Measurements from ENCODE around the gene PRKCE.
A peak's percentile ranks its signal among the peaks of the same experiment; 100 is the strongest.

Gene PRKCE

DNA sequence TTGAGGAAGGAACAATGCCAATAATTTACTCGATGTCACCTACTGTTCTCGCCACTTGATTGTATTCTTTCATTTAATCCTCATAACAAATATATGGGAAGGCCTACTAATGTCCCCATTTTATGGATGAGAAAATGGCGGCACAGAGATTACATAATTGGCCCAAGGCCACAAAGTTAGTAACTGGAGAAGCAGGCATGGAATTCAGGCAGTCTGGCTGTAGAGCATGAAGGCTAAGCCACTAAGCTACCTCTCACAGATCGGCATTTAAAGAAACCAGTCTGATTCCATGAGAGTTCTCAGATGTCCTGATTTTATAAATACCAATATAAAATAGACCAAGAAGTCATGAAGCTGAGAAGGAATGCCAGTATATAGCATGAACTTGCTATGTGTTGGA, 523.9 kb downstream of the PRKCE start:
- DNase-seq, result no peak

DNA sequence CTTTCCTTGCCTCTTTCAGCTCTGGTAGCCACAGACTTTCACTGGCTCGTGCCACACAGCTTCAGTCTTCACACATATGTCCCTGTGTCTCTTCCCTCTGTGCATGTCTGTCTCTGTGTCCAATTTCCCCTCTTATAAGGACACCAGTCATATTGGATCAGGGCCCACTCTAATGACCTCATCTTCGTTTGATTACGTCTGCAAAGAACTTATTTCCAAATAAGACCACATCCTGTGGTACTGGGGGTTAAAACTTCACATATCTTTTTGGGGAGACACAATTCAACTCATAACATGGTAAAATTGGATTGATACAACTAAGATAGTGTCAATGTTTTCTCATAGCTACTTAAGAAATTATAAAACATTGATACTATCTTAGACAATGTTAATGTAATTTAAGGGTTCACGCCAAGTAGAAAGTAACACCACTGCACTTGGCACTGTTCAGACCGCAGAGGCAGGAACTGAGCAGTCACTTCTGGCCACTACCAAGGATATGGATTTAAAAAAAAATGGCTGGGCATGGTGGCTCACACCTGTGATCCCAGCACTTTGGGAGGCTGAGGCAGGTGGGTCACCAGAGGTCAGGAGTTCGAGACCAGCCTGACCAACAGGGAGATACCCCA, 526.1 kb downstream of the PRKCE start:
- no peak for DNase-seq

DNA sequence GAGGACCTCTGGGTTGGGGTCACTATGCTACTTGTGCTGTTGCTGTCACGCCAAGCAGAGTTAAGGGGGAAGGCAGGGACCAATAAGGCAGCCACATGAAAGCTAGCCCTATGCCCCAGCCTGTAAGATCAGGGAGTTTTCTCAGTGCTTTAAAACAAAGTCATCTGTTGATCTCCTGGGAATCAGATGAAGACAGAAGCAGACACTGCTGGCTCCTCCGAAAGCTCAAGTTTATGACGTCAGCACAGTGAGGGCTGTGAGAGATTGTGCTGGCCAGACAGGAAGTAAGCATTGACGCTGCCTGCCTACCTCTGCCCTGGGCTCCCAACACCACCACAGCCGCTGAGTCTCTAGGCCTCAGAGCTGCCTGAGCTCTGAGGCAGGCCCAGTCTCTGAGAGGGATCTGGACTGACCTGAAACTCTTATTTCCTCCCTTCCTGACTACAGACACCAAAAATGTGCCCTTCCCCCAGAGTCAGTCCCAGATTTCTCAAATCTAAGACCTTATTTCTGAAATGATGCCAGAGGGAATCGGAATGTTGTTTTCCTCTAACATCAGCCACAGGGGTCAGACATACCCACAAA, 527.7 kb downstream of the PRKCE start:
- DNase-seq, result no peak

DNA sequence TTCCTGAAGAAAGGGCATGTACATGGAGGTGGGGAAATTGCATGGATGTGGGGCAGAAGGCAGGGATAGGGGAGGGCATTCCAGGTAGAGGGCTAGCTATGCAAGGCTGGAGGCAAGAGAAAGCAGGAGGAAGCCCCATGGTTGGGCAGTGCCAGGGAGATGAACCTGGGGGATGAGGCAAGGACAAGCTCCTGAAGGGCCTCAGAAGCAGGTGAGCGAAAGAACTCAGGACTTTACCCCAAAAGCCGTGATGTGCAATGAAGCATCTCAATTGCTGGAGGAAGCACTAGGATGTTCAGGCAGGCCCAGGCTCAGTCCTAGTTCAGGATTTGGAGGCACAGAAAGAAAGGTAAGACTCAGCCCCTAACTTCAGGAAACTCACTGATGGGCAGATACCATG, 528.7 kb downstream of the PRKCE start:
- DNase-seq, result no peak

DNA sequence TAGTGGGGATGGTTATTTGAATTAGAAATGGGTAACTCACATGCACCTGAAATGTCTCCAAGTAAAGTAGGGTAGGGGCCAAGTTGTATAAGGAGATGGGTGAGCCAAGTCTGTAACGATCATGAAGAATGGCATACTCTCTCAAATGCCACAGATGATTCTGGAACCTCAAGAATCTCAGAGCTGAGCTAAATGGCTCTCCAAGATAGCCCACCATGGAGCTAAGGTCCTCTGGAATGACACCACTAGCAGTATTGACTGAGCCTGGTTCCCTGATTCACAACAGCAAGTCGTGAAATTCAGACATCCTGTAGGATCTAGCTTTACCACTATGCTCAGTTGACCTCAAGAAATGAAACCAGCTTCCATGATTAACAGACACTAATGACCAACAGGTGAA, 529.8 kb downstream of the PRKCE start:
- DNase-seq, result no peak

DNA sequence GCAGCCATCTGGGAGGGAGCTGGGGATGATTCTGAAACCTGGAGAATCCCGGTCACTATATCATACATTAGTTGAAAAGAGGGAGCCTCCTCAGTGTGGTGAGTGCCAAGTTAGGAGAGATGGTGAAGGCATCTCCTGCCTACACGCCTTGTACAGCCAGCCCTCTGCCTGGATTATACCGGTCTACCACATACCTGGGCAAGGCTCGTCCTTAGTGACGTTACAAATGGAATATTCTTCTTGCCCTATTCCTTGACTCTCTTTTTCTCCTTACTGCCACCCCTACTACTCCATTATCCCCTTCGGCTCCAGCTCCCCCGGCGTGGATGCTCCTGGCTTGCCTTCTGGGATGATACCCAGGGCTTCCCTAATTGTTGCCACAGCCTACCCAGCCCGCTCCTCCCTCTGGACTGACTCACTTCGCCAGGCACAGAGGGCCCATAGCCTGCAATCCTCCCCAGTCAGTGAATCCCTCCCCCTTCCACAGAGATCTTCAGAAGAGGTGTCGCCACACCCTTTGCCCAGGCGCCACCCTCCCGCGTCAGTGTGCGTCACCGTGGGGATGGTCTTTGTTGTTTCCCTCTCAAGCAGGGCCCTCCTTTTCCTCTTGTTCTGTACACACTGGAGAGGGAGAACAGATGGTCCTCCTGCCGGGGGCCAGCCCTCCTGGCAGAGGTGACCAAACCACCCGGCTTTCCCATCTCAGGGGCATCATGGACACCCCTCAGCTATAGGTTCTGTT, 530.5 kb downstream of the PRKCE start:
- DNase-seq, result no peak

DNA sequence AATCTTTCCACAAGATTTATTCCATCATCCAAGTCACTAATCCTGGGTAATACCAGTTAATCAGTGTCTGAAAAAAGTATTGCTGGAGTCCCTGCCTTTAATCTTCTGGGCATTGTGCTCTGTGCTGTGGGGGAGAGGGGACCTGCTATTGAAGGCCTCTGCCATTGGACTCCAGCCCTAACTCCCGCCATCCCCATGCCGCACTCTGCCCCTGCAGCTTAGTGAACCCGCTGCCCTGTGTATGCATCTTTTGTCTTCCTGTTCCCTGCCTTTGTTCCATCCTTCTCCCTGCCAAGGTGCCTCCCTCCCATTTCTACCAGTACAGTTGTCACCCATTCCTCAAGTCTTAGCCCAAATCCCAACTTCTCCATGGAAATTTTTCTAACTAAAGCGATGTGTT, 532.0 kb downstream of the PRKCE start:
- no peak for DNase-seq

DNA sequence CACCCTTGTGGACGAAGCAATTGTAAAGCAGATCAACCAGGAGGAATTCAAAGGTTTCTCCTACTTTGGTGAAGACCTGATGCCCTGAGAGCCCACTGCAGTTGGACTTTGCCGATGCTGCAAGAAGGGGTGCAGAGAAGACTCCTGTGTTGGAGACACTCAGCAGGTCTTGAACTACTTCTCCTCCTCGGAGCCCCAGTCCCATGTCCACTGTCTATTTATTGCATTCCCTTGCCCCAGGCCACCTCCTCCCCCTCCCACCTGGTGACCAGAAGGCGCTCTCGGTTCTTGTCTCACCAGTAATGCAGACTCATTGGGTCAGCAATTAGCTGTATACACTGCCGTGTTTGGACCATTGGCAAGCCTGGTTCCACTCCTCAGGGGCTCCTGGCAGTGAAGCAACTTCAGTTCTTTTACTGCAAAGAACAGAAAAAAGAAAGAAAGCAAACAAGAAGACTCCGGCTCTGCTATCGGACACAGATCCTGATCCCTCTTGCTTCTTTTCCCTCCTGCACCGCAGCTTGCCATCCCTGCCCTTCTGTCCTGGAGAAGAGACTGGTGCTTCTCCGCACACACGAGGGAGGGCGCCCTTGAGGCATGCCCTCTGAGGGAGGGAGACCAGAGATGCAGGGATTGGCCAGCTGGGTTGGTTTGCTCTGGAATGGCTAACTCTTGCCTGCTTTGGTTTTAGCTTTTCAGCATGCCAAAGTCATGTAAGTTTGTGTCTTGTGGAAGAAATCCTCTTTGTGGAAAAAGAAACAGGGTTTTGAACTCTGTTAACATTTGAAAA, 533.5 kb downstream of the PRKCE start:
- DNase-seq, result no peak

DNA sequence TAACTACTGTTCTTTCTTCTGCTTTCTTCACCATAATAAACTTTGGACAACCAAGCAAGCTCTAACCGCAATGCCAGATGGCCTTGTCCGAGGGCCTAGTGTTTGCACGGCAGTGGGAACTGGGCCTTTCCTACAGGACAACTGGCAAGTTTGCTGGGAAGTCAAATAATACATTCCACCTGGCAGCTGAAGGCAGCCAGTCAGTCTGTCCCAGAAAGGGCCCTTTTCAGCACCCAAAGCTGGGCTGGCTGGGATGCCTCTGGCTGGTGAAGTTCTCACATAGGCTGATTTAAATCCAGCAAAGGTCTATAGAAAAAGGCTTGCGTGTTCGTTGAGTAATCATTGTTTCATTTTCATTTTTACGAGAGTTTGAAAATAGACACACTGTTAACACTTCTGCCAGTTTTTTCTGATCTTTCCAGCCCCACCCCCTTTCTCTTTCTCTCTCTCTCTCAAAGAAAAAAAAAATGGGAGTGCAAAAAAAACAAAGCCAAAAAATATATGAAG, 535.7 kb downstream of the PRKCE start:
- peak in 3 of 58 donors; percentile 8 to 32 (median 19) for DNase-seq

DNA sequence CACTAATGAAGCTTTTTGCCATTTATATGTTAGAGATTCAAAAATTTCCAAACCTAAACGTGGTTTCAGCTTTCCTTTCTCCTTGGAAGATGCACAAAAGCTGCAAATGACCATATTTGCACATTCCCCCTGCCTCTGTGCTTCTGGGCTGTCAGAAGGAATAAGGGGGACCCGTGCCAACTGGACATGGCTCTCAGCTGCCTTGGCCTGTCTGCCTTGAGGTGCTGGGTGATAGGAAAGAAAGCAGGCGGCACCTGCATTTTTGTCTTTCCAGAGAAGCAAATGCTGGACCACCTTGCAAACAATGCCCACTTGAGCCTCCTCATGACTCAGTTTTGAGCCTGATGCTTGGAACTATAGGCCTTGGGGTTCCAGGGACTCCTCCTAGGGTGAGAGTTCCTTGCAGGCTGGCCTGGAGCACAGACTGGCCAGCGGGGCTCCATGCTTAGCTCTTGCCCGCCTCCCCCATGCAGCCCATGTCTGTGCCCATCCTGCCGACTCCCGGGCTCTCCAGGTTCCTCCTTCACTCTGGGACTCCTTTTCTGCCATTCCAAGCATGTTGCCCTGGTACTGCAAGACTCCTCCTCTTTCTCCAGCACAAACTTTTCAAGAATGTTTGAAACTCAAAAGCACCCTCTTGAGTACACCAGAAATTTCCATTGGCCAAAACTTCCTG, 536.7 kb downstream of the PRKCE start:
- DNase-seq, result peak in 1 of 58 donors; percentile 7

DNA sequence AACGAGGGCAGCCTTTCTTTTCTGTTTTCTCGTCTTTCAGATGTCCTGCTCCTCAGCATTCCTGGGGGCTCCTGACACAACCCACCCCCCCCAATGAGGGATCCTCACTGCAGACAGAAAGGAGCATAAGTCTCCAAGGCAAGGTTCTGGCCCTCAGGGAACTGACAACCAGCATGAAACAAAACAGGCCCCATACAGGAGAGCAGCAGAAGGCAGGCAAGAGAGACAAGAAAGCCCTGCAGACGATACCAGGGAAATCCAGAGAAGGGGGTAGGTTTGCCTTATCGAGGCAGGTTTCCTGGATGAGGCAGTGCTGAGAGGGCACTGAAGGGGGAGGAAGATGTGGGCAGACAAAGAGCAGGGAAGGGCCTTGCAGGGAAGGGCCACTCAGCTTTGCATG, 541.9 kb downstream of the PRKCE start:
- DNase-seq, result no peak

DNA sequence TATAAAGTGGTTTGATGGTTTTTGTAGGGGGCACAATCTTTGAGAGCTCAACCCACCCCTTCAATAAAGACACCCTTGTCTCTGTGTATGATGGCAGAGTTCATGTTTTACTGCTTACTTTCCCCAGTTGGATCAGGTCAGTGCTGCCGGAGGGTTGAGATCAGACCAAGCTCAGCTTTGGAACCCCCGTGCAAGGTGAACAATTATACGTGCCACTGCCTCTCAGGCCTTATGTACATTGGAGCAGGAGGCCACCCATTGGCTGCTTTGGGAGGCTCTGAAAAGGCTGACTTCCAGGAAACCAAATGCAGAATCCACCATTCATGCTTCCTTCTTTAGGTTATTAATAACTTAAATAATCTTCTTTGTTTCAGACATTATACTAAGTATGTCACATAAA, 542.4 kb downstream of the PRKCE start:
- DNase-seq, result no peak

DNA sequence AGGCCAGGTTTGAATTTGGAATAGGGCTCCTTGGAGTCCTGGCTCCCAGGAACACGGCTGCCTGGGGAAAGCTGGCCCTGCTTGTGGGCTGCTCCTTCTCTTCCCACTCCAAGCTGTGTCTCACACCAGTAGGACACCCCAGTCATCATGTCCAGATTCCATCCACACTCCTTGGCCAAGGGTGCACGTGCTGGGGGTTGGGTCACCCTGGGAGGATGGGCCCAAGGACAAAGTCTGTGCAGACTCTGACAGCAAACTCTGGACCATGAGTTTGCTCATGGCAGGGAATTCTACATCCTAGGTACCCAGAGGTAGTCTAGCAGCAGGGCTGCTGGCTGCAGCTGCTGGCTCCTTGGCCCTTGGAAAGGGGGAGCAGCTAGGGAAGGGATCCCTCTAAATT, 543.4 kb downstream of the PRKCE start:
- no peak for DNase-seq

DNA sequence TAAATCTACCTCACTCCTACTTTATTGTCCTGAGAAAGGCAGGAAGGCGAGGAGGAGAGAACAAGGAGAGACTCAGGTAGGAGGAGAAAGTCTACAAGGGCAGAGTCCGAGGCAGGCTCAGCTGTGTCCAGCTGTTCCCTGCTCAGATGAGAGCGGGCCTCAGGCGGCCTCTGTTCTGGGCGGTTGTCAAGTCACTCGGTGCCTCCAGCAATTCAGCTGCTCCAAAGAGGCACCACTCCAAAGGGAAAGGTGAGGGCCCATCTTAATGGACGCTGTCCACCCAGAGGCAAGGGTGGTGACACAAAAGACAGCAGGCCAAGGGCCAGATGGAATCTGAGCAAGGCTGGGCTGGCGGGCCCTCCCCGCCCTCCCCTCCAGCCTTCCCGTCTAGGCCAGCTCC, 544.3 kb downstream of the PRKCE start:
- no peak for DNase-seq

DNA sequence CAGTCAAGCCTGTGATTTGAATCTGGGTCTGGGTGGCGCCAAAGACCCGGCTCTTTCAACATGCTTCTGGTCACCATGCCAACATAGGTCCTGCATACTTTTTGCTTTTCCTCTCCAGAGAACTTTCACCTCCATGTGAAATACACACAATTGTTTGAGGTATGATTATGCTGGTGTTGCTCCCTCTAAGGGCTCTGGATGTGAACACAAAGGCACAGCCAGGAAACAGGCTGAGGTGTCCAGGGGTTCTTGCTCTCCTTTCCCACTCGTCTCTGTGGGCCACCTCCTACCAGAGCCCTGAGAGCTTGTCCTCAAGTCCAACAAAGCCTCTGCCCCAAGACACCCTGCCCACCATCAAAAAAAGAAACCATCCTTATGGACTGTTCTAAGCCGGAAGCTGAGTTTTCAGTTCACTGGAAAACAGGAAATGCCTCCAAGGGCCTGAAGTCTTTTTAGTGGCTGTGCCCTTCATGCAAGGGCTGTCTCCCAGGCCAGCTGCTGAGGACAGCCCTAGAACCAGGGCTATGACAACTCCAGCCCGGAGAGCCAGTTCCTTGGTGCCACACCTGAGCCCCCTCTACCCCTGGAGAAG, 545.5 kb downstream of the PRKCE start:
- no peak for DNase-seq

DNA sequence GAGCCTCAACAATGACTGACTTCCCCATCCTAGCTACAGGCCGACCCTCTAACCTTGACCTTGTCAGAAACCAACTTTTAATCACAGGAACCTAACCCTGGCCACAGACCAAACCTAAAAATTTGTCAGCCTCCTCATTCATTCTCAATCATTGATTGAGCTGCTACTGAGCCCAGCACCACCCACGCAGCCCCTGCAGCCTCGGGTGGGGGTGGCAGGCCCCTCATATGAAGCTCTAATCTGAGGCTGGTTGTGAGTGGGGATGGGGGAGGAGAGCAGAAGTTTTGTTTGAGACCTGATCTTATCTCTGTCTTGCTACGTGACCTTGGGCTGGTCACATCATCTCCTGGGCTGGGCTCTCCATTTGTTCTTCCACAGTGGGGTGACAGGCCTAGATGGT, 546.2 kb downstream of the PRKCE start:
- no peak for DNase-seq

DNA sequence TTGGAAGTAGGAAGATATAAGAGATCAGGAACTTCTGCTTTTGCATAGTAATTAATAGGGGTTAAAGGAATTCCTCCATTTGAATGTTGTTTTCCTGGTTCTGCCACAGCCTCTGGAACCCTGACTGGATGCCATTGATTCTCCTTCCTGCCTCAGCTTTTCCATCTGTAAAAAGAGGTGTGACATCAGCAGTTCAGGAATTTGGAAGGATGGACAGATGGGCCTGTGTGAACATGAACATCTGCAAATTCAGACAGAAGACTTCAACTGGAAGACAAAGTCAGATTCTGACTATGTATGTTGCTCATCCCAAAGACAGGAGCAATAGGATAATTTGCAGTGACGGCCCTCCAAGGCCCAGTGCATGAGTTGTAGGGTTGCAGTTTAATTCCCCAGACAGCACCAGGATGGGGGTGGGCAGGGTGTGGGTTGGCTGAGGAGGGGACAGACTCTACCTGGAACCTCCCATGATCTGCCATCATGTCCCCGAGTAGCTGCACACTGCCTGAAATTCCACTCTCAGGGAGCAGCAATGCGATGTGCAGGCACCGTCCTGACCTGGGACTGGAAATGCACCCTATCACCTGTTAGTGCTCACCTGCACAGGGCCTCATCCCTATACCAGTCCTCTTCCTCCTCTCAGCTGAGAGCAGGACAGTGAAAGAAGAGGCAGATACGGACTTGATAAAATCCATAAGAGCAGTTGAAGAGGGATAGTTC, 546.8 kb downstream of the PRKCE start:
- DNase-seq, result no peak

DNA sequence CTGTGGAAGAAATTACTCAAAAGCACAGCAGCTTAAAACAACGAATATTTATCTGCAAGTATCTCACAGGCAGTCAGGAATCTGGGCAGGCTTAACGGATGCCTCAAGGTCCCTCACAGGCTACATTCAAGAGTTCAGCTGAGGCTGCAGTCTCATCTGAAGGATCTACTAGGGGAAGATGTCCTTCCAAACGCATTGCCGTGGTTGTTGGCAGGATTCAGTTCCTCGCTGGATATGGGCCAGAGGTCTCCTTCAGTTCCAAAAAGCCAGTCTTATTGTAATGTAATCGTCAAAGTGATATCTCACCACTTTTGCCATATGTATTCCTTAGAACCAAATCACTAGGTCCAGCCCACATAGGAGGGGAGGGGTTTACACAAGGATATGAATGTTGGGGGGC, 547.5 kb downstream of the PRKCE start:
- DNase-seq, result no peak

DNA sequence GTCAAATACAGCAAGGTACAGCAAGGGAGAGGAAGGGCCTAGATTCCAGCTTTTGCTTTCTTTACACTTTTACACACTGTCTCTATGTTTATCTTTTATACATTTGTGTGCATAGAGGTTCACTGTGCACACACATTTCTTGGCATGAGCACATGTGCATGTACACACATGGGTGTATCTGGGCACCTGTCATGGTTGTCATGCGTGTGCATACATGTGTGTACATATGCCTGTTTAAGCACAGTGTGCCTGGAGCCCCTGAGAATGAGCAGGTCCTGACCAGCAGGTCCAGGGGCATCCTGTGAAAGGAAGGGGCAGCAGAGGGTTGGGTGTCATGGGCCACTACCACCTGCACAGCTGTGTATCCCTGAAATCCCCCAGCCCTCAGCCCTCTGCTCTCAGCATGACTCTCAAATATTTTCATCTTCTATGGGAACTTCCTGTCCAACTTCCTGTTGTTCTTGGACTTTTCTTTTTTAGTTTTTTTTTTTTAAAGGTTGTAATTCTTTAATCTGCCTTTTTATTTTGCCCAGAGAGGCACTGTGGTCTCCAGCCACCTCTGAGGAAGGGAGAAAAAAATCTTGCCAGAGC, 548.7 kb downstream of the PRKCE start:
- DNase-seq, result no peak

All from anterior cingulate cortex (tissue), 58 donors.